ENCODE data around the gene VN1R5.

The VN1R5 gene

DNA sequence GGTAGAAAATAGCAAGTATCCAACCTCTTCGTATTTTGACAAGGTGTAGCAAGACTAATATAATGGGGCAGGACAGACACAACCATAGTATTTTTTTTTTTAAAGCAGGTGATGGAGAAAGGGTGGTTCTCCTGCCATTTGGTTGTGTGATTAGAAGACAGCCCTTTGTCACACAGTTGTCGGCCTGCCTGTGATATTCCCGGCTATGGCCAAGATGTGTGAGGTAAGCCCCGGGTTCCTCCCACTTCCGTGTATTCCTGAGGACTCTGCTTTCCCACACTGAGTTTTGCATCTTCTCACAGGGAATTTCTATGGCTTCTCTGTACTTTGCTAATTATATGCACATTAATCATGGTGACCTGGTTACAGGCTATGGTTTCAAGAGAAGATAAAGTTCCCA lies 39.9 kb downstream of the VN1R5 start:
- TF ChIP-seq POLR2A (IDR thresholded peaks at IDR 0.05; ENCODE audit: extremely low read depth, insufficient read length) (no peak), MYC (IDR thresholded peaks at IDR 0.05; ENCODE audit: low read depth, low read length) (no peak)
- TF ChIP-seq, protein P1, sequence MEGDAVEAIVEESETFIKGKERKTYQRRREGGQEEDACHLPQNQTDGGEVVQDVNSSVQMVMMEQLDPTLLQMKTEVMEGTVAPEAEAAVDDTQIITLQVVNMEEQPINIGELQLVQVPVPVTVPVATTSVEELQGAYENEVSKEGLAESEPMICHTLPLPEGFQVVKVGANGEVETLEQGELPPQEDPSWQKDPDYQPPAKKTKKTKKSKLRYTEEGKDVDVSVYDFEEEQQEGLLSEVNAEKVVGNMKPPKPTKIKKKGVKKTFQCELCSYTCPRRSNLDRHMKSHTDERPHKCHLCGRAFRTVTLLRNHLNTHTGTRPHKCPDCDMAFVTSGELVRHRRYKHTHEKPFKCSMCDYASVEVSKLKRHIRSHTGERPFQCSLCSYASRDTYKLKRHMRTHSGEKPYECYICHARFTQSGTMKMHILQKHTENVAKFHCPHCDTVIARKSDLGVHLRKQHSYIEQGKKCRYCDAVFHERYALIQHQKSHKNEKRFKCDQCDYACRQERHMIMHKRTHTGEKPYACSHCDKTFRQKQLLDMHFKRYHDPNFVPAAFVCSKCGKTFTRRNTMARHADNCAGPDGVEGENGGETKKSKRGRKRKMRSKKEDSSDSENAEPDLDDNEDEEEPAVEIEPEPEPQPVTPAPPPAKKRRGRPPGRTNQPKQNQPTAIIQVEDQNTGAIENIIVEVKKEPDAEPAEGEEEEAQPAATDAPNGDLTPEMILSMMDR (IDR thresholded peaks at IDR 0.05; ENCODE audit: low read depth, low read length), result no peak
- TF ChIP-seq, protein P2, sequence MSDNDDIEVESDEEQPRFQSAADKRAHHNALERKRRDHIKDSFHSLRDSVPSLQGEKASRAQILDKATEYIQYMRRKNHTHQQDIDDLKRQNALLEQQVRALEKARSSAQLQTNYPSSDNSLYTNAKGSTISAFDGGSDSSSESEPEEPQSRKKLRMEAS (IDR thresholded peaks at IDR 0.05; ENCODE audit: low read depth, low read length), result no peak
- H3K4me3 ChIP-seq (ENCODE audit: low read depth, low read length), result no peak overlapping the region
- DNase-seq (ENCODE audit: low read depth), result no peak

DNA sequence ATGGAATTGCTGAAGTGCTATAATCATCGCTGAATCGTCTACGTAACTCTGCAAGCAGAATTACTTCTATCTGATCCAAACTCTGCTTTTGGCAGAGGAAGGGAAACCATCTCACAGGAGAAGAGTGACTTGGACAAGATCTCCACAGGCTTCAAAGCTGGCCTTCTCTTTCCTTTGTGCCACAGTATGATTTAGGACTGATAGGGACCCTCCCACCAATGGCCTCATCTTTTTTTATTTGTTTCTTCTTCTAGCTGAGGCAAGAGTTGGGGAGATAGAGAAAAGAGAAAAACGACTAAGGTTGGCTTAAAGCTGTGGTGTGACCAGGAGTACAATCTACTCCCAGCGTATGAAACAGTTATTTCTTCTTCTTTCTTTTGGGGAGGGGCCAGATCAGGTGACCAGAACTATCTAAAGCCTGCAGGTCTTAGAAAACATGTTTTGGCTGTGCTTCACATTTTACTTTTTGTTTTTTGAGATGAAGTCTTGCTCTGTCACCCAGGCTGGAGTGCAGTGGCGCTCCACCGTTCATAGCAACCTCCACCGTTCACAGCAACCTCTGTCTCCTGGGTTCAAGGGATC lies 40.8 kb downstream of the VN1R5 start:
- no peak for TF ChIP-seq MYC (IDR thresholded peaks at IDR 0.05; ENCODE audit: low read depth, low read length)
- TF ChIP-seq, protein P2 (IDR thresholded peaks at IDR 0.05; ENCODE audit: low read depth, low read length), result no peak
- TF ChIP-seq, protein P1 (IDR thresholded peaks at IDR 0.05; ENCODE audit: low read depth, low read length), result no peak
- no peak overlapping the region for H3K4me3 ChIP-seq (ENCODE audit: low read depth, low read length)
- DNase-seq (ENCODE audit: low read depth), result no peak

DNA sequence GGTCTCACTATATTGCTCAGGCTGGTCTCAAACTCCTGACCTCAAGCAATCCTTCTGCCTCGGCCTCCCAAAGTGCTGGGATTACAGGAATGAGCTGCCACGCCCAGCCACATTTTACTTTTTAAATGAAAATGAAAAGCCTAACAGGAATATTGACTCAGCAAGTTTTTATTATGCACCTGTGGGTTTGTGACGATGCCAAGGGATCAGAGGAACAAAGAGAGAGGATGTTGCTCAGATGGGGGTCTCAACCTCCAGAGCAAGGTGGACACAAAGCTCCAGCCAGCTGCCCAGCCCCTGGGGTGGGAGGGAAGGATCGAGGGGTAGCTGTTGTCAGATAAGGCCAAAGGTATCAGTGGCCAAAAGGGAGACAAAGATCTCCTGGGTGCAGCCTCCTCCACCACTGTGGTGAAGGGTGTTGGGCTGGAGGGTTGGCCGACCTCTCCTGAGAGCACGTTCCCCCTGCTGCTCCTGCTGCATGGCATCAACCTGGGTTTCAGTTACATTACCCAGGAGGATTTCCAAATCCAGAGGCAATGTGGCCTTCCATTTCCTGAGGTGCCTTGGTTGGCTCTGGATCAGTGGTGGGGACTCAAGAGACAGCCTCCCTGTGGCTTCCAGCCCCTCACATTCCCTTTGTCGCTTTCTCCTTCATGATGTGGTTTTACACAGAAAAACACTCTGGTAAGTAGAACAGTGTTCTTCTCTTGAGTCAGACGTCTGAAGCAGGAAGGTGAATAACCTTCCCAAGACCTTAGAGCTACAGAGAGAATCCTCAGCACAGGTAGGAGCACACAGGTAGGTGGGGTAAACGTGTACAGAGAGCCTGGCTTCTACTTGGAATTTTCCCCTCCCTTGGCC lies 41.6 kb downstream of the VN1R5 start:
- H3K4me3 ChIP-seq (ENCODE audit: low read depth, low read length), result no peak overlapping the region
- no peak for TF ChIP-seq MYC (IDR thresholded peaks at IDR 0.05; ENCODE audit: low read depth, low read length)
- TF ChIP-seq, protein P1 (IDR thresholded peaks at IDR 0.05; ENCODE audit: low read depth, low read length), result no peak
- DNase-seq (ENCODE audit: low read depth), result no peak

DNA sequence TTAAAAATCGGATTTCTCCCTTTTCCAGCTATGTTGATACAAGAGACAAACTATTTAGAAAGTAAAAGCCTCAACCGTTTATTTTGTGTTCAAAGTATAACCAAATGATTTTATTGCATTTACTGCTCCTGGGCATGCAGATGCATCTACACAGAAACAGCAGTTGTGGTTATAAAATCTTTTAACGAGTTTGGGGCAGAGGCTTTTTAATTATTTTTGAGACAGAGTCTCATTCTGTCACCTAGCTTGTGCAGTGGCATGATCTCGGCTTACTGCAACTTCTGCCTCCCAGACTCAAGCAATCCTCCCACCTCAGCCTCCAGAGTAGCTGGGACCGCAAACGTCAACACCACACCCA lies 42.2 kb downstream of the VN1R5 start:
- TF ChIP-seq POLR2A (IDR thresholded peaks at IDR 0.05; ENCODE audit: extremely low read depth, insufficient read length) (no peak), MYC (IDR thresholded peaks at IDR 0.05; ENCODE audit: low read depth, low read length) (no peak)
- TF ChIP-seq, protein P2 (IDR thresholded peaks at IDR 0.05; ENCODE audit: low read depth, low read length), result no peak
- TF ChIP-seq, protein P1 (IDR thresholded peaks at IDR 0.05; ENCODE audit: low read depth, low read length), result no peak

DNA sequence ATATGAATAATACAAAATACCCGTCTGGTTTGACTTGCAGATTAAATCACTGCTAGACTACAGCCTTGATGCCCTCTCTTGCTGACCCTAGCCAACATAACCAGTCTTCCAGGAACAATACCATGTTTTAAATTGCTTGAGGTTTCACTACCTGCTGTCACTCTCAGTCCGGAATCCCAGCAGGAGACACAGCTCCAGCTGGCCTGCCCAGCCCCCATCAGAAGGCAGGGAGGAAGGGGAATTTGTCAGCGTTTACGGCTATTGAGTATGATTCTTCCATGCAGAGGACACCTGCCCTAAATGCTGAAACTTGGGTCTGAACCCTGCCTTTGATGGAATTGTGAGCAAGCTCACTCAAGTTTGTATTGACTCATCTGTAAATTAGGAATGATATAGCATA lies 42.8 kb downstream of the VN1R5 start:
- no peak for DNase-seq (ENCODE audit: low read depth)
- no peak overlapping the region for H3K4me3 ChIP-seq (ENCODE audit: low read depth, low read length)

More for the DNA sequence above, 42.2 kb downstream of the VN1R5 start:
- no peak for DNase-seq (ENCODE audit: low read depth)
- no peak overlapping the region for H3K4me3 ChIP-seq (ENCODE audit: low read depth, low read length)

More for the DNA sequence above, 42.8 kb downstream of the VN1R5 start:
- TF ChIP-seq MYC (IDR thresholded peaks at IDR 0.05; ENCODE audit: low read depth, low read length) (no peak), POLR2A (IDR thresholded peaks at IDR 0.05; ENCODE audit: extremely low read depth, insufficient read length) (no peak)
- TF ChIP-seq, protein P2 (IDR thresholded peaks at IDR 0.05; ENCODE audit: low read depth, low read length), result no peak
- TF ChIP-seq, protein P1 (IDR thresholded peaks at IDR 0.05; ENCODE audit: low read depth, low read length), result no peak
